Vagina (tissue), 2 donors: ENCODE measurements around the gene SERP2. TPM values are rescaled to one million over a fixed set of nuclear protein-coding genes. Genes with fewer than 3 reads are reported as not detected.
A peak's percentile ranks its signal among the peaks of the same experiment; 100 is the strongest.

ENCODE experiments used
- DNase-seq, 2 donors: peaks; one replicate each; pipeline ENCODE4 v3.0.0-alpha.2; 2017; ENCODE audit errors: extremely low spot score in 2 of 2
- H3K27ac ChIP-seq: fragments of 200-600 bp; sonication (generic); one replicate; pipeline ENCODE4 v1.5.1; 2019
- H3K27me3 ChIP-seq: fragments of 200-600 bp; sonication (generic); one replicate; pipeline ENCODE4 v1.5.1; 2019
- H3K36me3 ChIP-seq, 2 donors: fragments of 200-600 bp; sonication (generic); one replicate each; pipeline ENCODE4 v1.5.1; 2017 to 2019
- H3K4me1 ChIP-seq: fragments of 200-600 bp; sonication (generic); one replicate; pipeline ENCODE4 v1.5.1; 2019
- H3K4me3 ChIP-seq, 2 donors: fragments of 200-600 bp; sonication (generic); 1 replicate in 1 of 2; 2 replicates in 1 of 2; pipeline ENCODE4 v1.5.1; 2016 to 2019
- H3K9me3 ChIP-seq: fragments of 200-600 bp; sonication (generic); one replicate; pipeline ENCODE4 v1.5.1; 2019
- POLR2A ChIP-seq, 2 donors: fragments of 450-650 bp; IDR thresholded peaks; one replicate each; pipeline ENCODE4 v1.6.1; 2017; ENCODE audit warnings: antibody characterized with exemption in 2 of 2, mild to moderate bottlenecking in 2 of 2, moderate library complexity in 2 of 2
- POLR2AphosphoS5 ChIP-seq, 2 donors: sonication (generic); formaldehyde crosslinking; IDR thresholded peaks; one replicate each; pipeline ENCODE4 v1.9.0; 2017; ENCODE audit warnings: antibody characterized with exemption in 2 of 2, mild to moderate bottlenecking in 2 of 2, low read depth in 1 of 2; ENCODE audit not compliant: insufficient read depth in 1 of 2
- intact Hi-C: fragments of 100-400 bp; cut with DNase I; formaldehyde crosslinking; loops from one replicate; pipeline ENCODE4 v1.15.1; 2023
- total RNA-seq: library from RNA; depleted of rRNA; stranded (reverse); fragments of >200 nt; gene quantifications from one replicate; pipeline ENCODE4 v1.2.3, GENCODE V29; 2016
- TF ChIP-seq, protein P1 (sequence below), 3 experiments: fragments of 450-650 bp in 2 of 3; fragments of 200-600 bp in 1 of 3; sonication (generic) in 1 of 3; IDR thresholded peaks; one replicate each; pipeline ENCODE4 v1.5.1; 2017 to 2019; ENCODE audit warnings: antibody characterized with exemption in 3 of 3, mild to moderate bottlenecking in 2 of 3, moderate library complexity in 2 of 3

Gene SERP2
- total RNA-seq, 1 donor from 2014 or later, result 13.8 TPM

- H3K36me3 ChIP-seq, result no peaks in the 10 kb centered on the region
- intact Hi-C loops, result loop anchor here (5.0 kb wide), 1 partner anchor 174 kb away; no protein-coding TSS in a partner anchor
- no peak for DNase-seq
- no peaks in the 10 kb centered on the region for H3K9me3 ChIP-seq
- H3K4me1 ChIP-seq, result peaks cover 14% of the 10 kb centered on the region
- no peaks in the 10 kb centered on the region for H3K27me3 ChIP-seq
- no peak overlapping the region for H3K27ac ChIP-seq
- no peak overlapping the region for H3K4me3 ChIP-seq
- no peak for TF ChIP-seq POLR2A (IDR thresholded peaks at IDR 0.05)
Observed at GRCh38 chr13:44393391-44393790, 19.8 kb downstream of the SERP2 start.

- Histone ChIP-seq H3K9me3 (no peaks in the 10 kb centered on the region), H3K27me3 (no peaks in the 10 kb centered on the region), H3K4me1 (peaks cover 14% of the 10 kb centered on the region), H3K27ac (no peak overlapping the region), H3K4me3 (no peak overlapping the region), H3K36me3 (no peaks in the 10 kb centered on the region)
- intact Hi-C loops, result loop anchor here (5.0 kb wide), 1 partner anchor 173 kb away; no protein-coding TSS in a partner anchor
- TF ChIP-seq POLR2A (IDR thresholded peaks at IDR 0.05), result no peak
- TF ChIP-seq, protein P1, sequence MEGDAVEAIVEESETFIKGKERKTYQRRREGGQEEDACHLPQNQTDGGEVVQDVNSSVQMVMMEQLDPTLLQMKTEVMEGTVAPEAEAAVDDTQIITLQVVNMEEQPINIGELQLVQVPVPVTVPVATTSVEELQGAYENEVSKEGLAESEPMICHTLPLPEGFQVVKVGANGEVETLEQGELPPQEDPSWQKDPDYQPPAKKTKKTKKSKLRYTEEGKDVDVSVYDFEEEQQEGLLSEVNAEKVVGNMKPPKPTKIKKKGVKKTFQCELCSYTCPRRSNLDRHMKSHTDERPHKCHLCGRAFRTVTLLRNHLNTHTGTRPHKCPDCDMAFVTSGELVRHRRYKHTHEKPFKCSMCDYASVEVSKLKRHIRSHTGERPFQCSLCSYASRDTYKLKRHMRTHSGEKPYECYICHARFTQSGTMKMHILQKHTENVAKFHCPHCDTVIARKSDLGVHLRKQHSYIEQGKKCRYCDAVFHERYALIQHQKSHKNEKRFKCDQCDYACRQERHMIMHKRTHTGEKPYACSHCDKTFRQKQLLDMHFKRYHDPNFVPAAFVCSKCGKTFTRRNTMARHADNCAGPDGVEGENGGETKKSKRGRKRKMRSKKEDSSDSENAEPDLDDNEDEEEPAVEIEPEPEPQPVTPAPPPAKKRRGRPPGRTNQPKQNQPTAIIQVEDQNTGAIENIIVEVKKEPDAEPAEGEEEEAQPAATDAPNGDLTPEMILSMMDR (IDR thresholded peaks at IDR 0.05), result no peak
- no peak for TF ChIP-seq POLR2AphosphoS5 (IDR thresholded peaks at IDR 0.05; ENCODE audit: insufficient read depth in 1 of 2, low read depth in 1 of 2)
- no peak for DNase-seq
Observed at GRCh38 chr13:44394658-44395057, 21.0 kb downstream of the SERP2 start.

DNA sequence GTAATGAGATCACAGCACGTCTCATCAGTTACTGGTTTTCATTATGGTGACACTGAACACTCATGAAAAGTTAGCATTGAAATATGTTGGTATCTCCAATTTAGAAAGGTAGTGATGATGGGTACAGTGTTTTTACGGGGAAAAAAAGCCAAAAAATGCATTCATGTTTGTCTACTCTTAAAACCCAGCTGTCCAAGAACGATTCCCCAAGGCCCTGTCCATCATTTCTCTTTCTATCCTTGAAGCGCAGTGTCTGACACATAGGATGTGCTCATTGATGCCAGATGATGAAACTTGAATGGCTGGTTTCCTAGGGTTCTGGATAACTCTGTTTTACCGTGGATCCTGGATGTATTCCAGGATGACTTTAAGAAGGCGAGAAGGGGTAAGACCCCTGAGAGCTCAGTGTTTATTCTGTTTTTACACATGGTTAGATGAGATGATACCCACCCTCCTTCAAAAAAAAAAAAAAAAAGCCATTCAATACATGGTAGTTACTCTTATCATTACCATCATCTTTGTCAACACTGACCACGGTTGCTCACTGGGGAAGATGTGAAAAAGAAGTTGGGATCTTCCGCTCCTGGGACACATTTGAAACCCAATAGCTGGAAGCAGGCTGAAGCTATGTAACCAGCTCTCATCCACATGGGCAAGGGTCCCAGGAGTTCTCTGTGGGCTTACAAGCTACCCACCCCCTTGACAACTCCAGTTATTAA, 22.5 kb downstream of the SERP2 start:
- no peaks in the 10 kb centered on the region for H3K9me3 ChIP-seq
- no peak for DNase-seq
- H3K4me1 ChIP-seq, result peaks cover 7% of the 10 kb centered on the region
- no peak overlapping the region for H3K4me3 ChIP-seq
- TF ChIP-seq POLR2A (IDR thresholded peaks at IDR 0.05), result no peak
- H3K27me3 ChIP-seq, result no peaks in the 10 kb centered on the region
- intact Hi-C loops, result no loop called here
- no peaks in the 10 kb centered on the region for H3K36me3 ChIP-seq
- peak overlapping the region; percentile 69 for H3K27ac ChIP-seq

DNA sequence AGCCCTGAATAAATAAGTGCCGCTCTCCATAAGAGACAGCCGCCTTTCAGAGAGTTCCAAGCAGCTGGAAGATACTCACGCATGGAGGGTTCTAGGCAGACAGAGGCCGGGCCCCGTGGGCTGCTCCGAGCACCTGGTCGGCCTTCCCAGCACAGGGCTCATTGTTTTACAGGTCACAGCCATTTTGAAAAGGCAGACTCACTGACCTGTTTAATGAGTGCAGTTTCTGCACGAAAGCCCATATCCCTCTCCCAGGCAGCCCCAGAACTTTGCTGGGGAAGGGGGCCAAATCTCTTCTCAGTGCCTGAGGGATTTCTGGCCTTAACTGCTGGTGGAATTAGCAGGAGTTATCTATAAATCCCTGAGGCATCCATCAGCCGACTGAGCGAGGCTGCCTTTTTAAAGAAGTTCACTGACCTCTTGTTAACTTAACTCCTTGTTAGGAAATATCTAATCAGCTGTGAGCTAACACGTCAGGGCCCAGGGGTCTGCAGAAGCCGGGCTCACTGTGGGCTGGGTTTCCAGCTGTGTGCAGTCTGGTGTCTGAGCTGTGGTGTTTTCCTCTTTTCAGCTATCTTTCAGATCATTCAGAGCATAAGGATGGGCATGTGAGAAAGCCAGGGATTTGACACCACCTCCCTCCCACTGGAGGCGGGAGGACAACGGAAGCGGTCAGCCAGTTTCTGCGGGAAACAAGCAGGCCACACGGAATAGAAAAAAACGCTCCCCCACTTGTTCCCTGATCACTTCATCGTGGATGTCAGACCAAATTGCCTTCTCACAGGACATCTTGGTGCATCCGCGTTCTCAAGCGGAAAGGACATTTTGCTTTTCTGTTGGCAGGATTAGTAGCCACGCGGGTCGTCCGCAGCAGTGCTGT, 23.3 kb downstream of the SERP2 start:
- intact Hi-C loops, result no loop called here
- peak overlapping the region; percentile 69 for H3K27ac ChIP-seq
- DNase-seq, result no peak
- H3K9me3 ChIP-seq, result no peaks in the 10 kb centered on the region
- peaks cover 7% of the 10 kb centered on the region for H3K4me1 ChIP-seq
- H3K4me3 ChIP-seq, result peak overlapping the region in 1 of 2 donors; percentile 4
- TF ChIP-seq POLR2AphosphoS5 (IDR thresholded peaks at IDR 0.05; ENCODE audit: insufficient read depth in 1 of 2, low read depth in 1 of 2) (peak in 1 of 2 donors; percentile 56), POLR2A (IDR thresholded peaks at IDR 0.05) (no peak)
- TF ChIP-seq, protein P1 (IDR thresholded peaks at IDR 0.05), result no peak
- no peaks in the 10 kb centered on the region for H3K27me3 ChIP-seq
- no peaks in the 10 kb centered on the region for H3K36me3 ChIP-seq

- intact Hi-C loops, result no loop called here
- Histone ChIP-seq H3K27me3 (no peaks in the 10 kb centered on the region), H3K4me3 (no peak overlapping the region), H3K27ac (peak overlapping the region; percentile 69), H3K4me1 (peaks cover 14% of the 10 kb centered on the region), H3K36me3 (no peaks in the 10 kb centered on the region), H3K9me3 (no peaks in the 10 kb centered on the region)
- DNase-seq, result no peak
- TF ChIP-seq, protein P1 (IDR thresholded peaks at IDR 0.05), result no peak
- TF ChIP-seq POLR2AphosphoS5 (IDR thresholded peaks at IDR 0.05; ENCODE audit: insufficient read depth in 1 of 2, low read depth in 1 of 2) (no peak), POLR2A (IDR thresholded peaks at IDR 0.05) (no peak)
Observed at GRCh38 chr13:44397766-44398223, 24.2 kb downstream of the SERP2 start.
